Skin epidermis (tissue), 12 donors: Measurements from ENCODE around the gene EXOSC3.
A peak's percentile ranks its signal among the peaks of the same experiment; 100 is the strongest.
"Not testable (repeated sequence)": the region's sequence is repeated elsewhere in the genome, so short reads cannot be mapped to it uniquely, and the experiment has no call there.

Source experiments
- H3K27ac ChIP-seq, 21 experiments: fragments of 200-600 bp; sonication (generic) in 11 of 21; one replicate each; pipeline ENCODE4 v1.5.0; 2020; ENCODE audit warnings: mild to moderate bottlenecking in 3 of 21, inconsistent platforms in 2 of 21, moderate library complexity in 2 of 21
- H3K4me3 ChIP-seq, 7 experiments: fragments of 200-600 bp; sonication (generic) in 2 of 7; one replicate each; pipeline ENCODE4 v1.5.0; 2020; ENCODE audit warnings: inconsistent platforms in 2 of 7, mild to moderate bottlenecking in 2 of 7, moderate library complexity in 1 of 7

Gene EXOSC3

DNA sequence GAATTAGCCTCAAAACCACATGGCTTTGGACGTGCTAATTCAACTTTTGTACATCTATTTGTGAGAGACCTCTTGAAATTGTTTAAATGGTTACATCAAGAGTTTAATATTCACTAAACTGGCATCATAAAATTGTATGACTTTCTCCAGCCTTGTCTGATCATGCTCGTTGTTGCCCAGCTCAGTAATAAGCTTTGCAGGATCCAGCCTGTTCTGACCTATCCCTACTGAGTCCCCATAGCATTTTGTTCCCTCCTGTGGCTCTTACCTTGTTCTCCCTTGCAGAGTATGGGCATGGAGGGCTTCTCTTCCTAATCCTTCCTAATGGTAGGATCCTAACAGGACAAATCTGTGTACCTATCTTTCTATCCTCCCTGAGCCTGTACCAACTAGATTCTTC lies 6.3 kb downstream of the EXOSC3 start:
- H3K4me3 ChIP-seq, result no peak overlapping the region
- H3K27ac ChIP-seq, result no peak overlapping the region

DNA sequence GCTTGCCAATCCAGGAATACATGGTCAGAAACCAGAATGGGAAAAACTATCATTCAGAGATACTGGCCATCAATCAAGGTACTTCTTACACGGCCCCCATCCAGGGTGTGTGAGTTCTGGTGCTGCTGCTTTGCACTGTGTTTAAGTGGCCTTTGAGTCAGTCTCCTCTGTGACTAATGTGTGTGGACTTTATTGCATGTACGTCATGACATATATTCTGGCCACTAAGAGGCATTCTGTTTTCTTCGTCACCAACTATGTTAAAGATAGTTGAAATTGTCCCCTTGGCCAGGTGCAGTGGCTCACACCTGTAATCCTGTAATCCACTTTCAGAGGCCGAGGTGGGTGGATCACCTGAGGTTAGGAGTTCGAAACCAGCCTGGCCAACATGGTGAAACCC lies 8.5 kb downstream of the EXOSC3 start:
- no peak overlapping the region for H3K4me3 ChIP-seq
- no peak overlapping the region for H3K27ac ChIP-seq

DNA sequence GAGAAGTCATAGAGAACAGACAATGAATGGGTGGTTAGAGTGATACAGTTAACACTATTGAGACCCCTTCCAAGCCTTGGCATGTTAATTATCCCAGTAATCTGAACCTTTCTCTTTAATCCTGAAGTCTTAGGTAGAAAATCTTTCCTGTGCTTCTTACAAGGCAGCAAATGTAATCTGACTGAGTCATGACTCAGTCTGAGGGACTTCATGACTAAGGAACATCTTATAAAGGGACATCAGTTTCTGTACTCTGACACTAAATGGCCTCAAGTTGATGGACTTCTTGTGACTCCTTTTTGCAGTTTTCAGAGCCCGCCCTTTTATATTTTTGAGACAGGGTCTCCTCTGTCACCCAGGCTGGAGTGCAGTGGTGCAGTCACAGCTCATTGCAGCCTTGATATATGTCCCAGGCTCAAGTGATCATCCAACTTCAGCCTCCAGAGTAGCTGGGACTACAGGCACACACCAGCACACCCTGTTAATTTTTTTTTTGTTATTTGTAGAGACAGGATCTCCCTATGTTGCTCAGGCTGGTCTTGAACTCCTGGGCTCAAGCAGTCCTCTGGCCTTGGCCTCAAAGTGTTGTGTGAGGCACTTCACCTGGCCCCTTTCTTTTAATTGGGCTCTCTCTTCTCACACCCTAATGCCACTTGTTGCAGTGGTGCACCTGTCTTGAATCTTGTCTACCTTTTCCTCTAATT lies 9.5 kb downstream of the EXOSC3 start:
- Histone ChIP-seq H3K27ac (no peak overlapping the region), H3K4me3 (no peak overlapping the region)

DNA sequence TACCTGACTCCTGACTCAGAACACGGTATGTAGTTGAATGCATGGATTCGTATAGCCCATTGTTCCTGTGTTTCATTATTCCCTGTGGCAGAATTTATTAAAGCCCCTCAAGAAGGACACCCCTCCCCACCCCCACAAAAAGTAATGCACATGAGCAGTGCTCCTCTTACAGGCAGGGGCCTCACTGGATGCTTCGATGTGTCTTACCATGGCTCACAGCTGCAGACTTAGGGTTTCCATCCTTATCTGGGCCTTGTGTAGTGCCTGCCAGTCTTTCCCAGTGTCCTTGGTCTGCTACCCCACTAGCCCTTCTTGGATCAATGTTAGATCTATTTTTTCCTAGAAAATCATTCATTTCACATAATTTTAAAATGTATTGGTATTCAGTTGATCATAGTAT lies 14.9 kb downstream of the EXOSC3 start:
- no peak overlapping the region for H3K4me3 ChIP-seq
- no peak overlapping the region for H3K27ac ChIP-seq

DNA sequence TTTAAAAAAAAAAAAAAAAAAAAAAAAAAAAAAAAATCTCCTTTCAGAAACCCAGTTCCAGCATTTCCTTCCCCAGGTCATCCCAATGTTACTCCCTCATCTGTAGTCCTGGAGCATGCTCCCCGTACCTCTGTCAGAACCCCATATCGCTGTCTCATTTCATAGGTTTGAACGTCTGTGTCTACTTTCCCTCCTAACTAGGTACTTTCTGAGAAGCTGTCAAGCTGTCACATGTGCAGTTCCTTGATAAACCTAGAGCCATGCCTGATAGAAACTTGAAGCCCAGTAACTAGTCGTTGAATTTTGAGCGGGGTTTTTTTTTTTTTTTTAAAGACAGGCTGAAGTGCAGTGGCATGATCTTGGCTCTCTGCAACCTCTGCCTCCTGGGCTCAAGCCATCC lies 15.6 kb downstream of the EXOSC3 start:
- Histone ChIP-seq H3K27ac (no peak overlapping the region), H3K4me3 (no peak overlapping the region)

DNA sequence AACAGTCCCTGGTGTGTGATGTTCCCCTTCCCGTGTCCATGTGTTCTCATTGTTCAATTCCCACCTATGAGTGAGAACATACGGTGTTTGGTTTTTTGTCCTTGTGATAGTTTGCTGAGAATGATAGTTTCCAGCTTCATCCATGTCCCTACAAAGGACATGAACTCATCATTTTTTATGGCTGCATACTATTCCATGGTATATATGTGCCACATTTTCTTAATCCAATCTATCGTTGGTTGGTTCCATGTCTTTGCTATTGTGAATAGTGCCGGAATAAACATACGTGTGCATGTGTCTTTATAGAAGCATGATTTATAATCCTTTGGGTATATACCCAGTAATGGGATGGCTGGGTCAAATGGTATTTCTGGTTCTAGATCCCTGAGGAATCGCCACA lies 19.6 kb downstream of the EXOSC3 start:
- H3K27ac ChIP-seq, H3K4me3 ChIP-seq: not testable (repeated sequence)

DNA sequence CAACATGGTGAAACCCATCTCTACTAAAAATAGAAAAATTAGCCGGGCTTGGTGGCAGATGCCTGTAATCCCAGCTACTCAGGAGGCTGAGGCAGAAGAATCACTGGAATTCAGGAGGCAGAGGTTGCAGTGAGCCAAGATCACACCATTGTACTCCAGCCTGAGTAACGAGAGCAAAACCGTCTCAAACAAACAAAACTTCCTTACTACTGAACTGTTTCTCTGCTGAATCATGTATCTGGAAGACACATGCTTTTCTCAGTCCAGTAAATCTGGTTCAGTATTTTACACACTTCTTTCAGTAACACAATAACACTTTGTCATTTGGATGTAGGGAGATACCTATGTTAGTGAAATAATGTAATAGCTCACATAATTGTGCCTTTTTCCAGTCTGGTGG lies 23.4 kb downstream of the EXOSC3 start:
- no peak overlapping the region for H3K4me3 ChIP-seq
- H3K27ac ChIP-seq, result no peak overlapping the region

DNA sequence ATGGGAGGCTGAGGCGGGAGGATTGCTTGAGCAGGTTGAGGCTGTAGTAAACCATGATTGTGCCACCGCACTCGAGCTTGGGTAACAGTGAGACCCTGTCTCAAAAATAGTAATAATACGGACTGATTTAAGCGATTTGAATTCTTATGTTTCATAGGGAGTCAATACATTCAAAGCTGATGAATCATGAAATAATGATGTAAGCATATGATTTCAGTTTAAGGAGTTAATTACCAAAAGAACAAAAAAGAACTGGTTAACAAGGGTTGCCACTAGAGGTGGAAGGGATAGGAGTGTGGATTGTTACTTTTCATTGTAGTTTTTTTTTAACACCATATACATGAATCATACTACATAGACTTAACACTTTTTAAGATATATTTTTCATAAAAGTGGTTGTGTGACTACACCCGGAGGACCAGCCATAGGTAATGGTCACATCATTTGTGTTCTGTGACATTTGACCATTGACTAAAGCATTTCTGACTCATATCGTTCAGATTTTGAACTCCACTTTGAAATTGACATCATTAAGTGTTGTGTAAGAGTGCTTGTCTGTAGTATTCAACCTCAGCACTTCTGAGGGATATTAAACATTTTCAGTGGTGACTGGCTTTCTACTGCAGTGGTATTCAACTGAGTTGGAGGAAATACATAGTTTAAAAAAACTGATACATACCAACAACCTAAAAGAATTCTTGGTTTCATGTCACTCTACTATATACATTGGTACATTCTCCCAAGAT lies 24.3 kb downstream of the EXOSC3 start:
- Histone ChIP-seq H3K27ac (no peak overlapping the region), H3K4me3 (no peak overlapping the region)

DNA sequence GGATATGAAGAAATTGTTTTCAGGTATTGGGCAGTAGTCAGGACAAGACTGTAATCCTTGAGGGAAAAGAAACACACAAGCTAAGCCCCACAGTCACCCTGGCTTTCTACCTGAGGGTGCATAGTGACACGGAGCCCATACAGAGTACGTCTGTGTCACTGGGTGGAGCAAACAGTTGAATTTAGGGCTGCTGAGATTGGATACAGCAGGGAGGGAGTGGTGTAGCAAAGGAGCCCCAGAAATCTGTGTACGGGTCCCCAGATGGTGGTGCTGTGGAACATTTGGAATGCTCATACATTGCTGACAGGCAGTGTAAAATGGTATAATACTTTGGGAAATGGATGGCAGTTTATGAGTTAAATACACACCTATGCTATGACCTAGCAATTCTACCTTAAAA lies 26.1 kb downstream of the EXOSC3 start:
- H3K27ac ChIP-seq, result no peak overlapping the region

DNA sequence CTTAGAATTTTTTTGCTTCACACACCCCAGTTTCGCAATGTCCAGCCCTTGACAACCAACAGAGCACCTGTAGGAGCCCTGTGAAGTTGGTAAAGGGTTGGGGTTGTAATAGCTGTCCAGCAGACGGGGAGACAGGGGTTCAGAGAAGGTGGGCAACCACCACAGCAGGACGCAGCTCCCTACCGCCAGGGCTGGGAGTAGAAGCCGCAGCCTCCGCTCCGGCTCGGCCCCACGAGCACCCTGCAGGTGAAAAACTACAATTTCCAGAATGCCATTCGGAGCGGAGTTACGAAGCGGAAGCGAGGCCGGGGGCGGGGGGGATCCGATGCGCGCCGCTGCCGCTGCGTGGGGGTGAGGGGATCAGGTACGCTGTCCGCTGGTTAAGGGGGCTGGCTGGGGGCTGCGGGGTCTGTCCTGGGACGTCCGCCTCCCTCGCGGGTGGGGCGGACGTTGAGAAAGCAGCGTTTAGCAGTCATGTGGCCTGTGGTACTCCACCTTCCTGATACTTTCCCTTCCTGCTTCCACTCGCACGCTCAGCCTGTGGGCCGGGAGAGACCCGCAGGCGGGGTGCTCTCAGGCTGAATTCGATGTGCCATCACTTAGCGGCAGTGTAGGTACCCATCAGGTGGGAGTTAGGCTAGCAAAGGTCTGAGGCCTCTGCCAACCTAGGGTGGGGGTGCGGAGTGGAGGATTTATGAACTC lies 31.2 kb downstream of the EXOSC3 start, which contains the start of gene TRMT10B:
TRMT10B (plus strand) TSS at position 317 of the 702 bp plus-strand sequence. CDS start 8,127 bp downstream, outside the sequence.
- peak within 1 kb of the TSS; percentile 58 to 82 (median 76) for H3K4me3 ChIP-seq

More for the DNA sequence above, 26.1 kb downstream of the EXOSC3 start:
- no peak overlapping the region for H3K4me3 ChIP-seq

DNA sequence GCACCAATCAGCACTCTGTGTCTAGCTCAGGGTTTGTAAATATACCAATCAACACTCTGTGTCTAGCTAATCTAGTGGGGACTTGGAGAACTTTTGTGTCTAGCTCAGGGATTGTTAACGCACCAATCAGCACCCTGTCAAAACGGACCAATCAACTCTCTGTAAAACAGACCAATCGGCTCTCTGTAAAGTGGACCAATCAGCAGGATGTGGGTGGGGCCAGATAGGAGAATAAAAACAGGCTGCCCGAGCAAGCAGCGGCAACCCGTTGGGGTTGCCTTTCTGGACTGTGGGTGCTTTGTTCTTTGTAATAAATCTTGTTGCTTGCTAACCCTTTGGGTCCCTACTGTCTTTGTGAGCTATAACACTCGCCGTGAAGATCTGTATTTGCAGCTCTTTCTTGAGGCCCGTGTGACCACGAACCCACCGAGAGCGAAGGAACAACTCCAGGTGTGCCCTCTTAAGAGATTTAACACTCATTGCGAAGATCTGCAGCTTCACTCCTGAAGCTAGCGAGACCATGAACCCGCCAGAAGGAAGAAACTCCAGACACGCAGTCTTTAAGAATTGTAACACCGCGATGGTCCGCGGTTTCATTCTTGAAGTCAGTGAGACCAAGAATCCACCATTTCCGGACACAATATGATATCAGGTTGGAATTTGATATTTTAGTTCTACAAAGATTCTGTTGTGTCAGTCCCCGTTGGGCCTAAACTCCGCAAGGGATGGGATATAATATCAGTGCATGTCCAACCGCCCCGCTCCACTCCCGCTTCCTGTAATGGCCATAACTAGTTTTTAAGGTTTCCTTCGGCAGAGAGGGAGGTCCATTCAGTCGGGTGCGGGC lies 32.0 kb downstream of the EXOSC3 start:
- peak overlapping the region; percentile 58 to 82 (median 76) for H3K4me3 ChIP-seq
- H3K27ac ChIP-seq, result peak overlapping the region in 12 of 21 experiments; percentile 84 to 93 (median 89)

More for the DNA sequence above, 31.2 kb downstream of the EXOSC3 start, which contains the start of gene TRMT10B:
- H3K27ac ChIP-seq, result peak within 1 kb of the TSS; percentile 48 to 93 (median 89)

DNA sequence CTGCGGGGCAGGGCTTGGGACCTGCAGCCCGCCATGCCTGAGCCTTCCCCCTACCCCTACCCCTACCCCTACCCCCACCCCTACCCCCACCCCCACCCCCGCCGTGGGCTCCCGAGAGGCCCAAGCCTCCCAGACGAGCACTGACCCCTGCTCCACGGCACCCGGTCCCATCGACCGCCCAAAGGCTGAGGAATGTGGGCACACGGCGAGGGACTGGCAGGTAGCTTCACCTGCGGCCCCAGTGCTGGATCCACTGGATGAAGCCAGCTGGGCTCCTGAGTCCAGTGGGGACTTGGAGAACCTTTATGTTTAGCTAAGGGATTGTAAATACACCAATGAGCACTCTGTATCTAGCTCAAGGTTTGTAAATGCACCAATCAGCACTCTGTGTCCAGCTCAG lies 32.8 kb downstream of the EXOSC3 start:
- H3K27ac ChIP-seq, H3K4me3 ChIP-seq: not testable (repeated sequence)

DNA sequence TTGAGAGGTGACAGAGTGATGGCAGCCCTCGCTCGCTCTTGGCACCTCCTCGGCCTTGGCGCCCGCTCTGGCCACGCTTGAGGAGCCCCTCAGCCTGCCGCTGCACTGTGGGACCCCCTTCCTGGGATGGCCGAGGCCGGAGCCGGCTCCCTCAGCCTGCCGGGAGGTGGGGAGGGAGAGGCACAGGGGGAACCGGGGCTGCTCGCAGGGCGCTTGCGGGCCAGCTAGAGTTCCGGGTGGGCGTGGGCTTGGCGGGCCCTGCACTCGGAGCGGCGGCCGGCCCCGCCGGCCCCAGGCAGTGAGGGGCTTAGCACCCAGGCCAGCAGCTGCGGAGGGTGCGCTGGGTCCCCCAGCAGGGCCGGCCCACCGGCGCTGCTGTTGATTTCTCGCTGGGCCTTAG lies 33.2 kb downstream of the EXOSC3 start:
- H3K27ac ChIP-seq, H3K4me3 ChIP-seq: not testable (repeated sequence)

DNA sequence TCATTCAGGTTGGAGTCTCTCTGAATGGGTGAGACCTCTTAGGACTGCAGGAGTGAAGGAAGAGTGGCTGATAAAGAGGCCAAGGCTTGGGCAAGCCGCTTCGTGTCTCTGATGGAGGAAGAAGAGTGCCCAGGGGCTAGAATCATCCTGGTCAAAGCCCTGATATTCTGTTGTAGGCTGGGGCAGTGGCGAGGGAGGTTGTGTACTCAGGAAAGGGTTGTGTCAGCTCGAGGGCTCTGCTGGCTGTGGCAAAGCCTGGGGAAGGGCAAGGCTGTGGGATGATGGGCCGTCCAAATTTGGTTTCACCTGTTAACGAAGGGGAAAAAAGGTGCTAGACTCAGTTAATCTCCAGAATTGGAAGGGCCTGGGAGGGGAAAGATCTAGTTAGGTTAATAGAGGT lies 33.7 kb downstream of the EXOSC3 start:
- H3K27ac ChIP-seq, result no peak overlapping the region

DNA sequence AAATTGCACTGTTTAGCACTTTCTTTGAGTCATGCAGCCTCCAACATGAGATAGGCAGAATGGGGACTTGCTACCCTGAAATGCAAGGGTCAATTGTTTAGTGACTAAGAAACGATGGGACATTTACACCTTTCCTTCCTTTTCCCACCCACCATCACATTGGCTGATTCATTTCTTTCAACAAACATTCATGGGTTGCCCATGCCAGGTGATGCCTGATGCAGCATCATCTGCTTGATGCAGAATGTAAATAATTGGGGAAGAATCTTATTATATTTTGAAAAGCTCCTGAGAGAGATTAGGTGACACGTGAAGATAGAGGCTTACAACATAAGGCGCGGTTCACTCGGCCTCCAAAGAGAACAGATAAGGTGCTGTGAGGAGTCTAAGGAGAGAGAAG lies 35.7 kb downstream of the EXOSC3 start:
- no peak overlapping the region for H3K4me3 ChIP-seq
- H3K27ac ChIP-seq, result no peak overlapping the region

More for the DNA sequence above, 33.7 kb downstream of the EXOSC3 start:
- H3K4me3 ChIP-seq, result no peak overlapping the region

DNA sequence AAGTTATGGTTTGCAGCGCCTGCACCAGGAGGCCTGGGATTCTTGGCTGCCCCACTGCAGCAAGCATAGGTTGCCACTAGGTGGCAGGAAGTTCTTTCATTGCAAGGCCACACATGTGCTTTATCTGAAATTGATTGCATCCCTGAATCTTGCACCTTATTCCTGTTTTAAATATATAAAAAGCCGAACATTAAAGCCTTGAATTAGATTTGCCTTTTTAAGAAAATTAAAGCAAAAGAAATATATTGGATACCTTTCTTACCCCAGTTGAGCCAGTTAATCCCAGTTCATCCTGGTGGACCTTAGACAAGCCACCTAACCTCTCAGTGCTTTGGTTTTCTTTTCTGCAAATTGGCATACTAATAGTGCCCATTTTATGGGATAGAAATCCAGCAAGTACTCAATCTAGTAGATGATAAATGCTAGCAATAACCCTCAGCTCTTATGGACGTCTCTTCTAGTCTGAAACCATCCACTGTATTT lies 37.6 kb downstream of the EXOSC3 start:
- Histone ChIP-seq H3K27ac (no peak overlapping the region), H3K4me3 (no peak overlapping the region)

DNA sequence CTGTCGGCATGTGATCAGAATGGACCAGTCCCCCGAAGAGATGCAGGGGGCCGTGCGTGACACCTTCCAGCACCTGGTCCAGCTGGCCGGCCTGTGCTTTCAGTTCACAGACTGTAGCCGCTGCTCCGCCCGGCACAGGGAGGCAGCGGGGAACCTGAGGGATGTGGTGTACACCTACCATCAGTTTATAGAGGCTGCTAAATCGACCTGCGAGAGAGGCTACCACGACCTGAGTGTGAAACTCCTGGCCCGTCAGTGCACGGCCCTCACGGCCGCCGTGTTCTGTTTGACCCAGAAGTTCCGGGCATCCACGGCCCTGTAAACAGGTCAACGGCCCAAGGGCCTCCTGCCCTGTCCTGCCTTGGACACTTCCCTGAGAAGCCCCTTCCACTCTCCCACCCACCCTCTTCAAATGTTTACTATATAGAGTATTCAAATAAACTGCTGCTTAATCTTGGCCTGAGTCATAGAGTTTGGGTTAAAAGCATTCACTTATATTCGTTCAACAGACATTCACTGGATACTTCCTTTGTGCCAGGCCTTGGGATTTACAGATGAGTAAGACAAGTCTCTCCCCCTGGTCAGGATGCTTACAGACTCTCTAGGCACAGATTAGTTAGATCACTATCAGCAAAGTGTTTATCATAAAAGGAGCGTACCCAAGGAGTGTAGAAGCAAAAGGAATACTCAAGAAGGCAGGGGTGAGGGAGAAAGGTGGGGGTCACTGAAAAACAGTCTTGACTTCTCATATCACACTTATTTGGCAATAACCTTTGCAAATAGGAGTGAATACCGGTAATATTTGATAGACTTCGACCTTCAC lies 38.2 kb downstream of the EXOSC3 start:
- Histone ChIP-seq H3K27ac (no peak overlapping the region), H3K4me3 (no peak overlapping the region)

DNA sequence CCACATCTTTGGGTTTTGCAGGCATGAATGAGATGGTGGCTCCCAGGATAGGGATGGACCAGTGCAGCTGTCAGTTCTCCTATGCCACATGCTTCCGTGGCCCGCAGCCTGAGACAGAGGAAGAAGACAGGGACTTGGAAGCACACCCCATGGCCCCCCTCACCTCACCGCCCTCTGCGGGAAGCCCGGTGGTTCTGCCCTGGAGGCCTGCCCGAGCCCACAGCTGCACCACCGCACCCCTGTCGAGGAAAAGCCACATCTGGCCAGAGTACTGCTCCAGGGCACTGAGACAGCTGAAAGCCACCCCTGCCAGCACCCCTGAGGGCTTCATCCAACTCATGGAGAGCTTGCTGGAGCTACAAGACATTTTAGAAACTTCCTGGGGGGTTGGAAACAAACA lies 38.9 kb downstream of the EXOSC3 start:
- Histone ChIP-seq H3K4me3 (no peak overlapping the region), H3K27ac (no peak overlapping the region)
